Heart right ventricle (tissue), 16 donors: ENCODE results near the gene IL31. TPM values are rescaled to one million over a fixed set of nuclear protein-coding genes. Genes with fewer than 3 reads are reported as not detected.

Source experiments
- ATAC-seq, 8 donors: fragments of 200-7000 bp; cut with Tn5 transposase; one replicate each; pipeline ENCODE4 v1.9.1; 2020; ENCODE audit warnings: mild to moderate bottlenecking in 8 of 8, moderate library complexity in 8 of 8, moderate number of reproducible peaks in 1 of 8
- DNase-seq, 2 donors: peaks; one replicate each; pipeline ENCODE4 v3.0.0-alpha.2; 2020
- H3K27ac ChIP-seq, 10 donors: fragments of 200-600 bp; sonication (generic) in 2 of 10; one replicate each; pipeline versions ENCODE4 v1.5.0 to v1.8.0; 2020 to 2022; ENCODE audit warnings: mild to moderate bottlenecking in 3 of 10
- H3K27me3 ChIP-seq, 7 donors: fragments of 200-600 bp; one replicate each; pipeline ENCODE4 v1.8.0; 2021 to 2022; ENCODE audit warnings: mild to moderate bottlenecking in 2 of 7
- H3K36me3 ChIP-seq, 9 donors: fragments of 200-600 bp; sonication (generic) in 1 of 9; one replicate each; pipeline versions ENCODE4 v1.5.0 to v1.8.0; 2020 to 2022; ENCODE audit warnings: mild to moderate bottlenecking in 2 of 9
- H3K4me1 ChIP-seq, 9 donors: fragments of 200-600 bp; sonication (generic) in 1 of 9; one replicate each; pipeline versions ENCODE4 v1.5.0 to v1.8.0; 2020 to 2022; ENCODE audit warnings: mild to moderate bottlenecking in 4 of 9
- H3K4me3 ChIP-seq, 10 donors: fragments of 200-600 bp; sonication (generic) in 2 of 10; one replicate each; pipeline versions ENCODE4 v1.5.0 to v1.8.0; 2020 to 2022; ENCODE audit warnings: mild to moderate bottlenecking in 7 of 10, moderate library complexity in 2 of 10
- H3K9me3 ChIP-seq, 11 donors: fragments of 200-600 bp in 10 of 11; sonication (generic) in 2 of 11; one replicate each; pipeline versions ENCODE4 v1.5.0 to v1.8.0; 2013 to 2022; ENCODE audit warnings: mild to moderate bottlenecking in 2 of 11, control low read depth in 1 of 11, moderate library complexity in 1 of 11
- CTCF ChIP-seq, 9 donors: fragments of 200-600 bp; sonication (generic) in 2 of 9; IDR thresholded peaks; one replicate each; pipeline versions ENCODE4 v1.5.0 to v1.8.0; 2021 to 2022; ENCODE audit warnings: antibody characterized with exemption in 9 of 9, mild to moderate bottlenecking in 5 of 9, moderate library complexity in 1 of 9
- WGBS, 2 donors: extraction: QIAGEN DNeasy Blood & Tissue Kit; methylation state at CpG; one replicate each; pipeline ENCODE4 v1.1.7; 2013; ENCODE audit warnings: inconsistent platforms in 1 of 2; 5-methylcytosine and 5-hydroxymethylcytosine counted together
- intact Hi-C, 10 donors: fragments of 100-400 bp; cut with DNase I; formaldehyde crosslinking; loops; one replicate each; pipeline versions ENCODE4 v1.11.1 to v1.14.2; 2022
- polyA plus RNA-seq, 2 donors: library from polyadenylated mRNA; stranded (reverse); fragments of 200-250 nt; gene quantifications; one replicate each; pipeline ENCODE4 v1.2.3, GENCODE V29; 2013
- total RNA-seq, 10 donors: library from RNA; stranded (reverse); fragmentation: NEBNext Ultra II Directional in 3 of 10; extraction: Animal tissue kit (Norgen Biotek cat#: 25700) in 3 of 10; gene quantifications; one replicate each; pipeline versions ENCODE4 v1.2.1 to v1.2.4, GENCODE V29; 2021 to 2023
- donor health status: Arrhythmogenic right ventricular cardiomyopathy.
- donor health status: ischemic (EF 13 %, LVEDD 7.1; RV severe dilation, severe dysfunction).
- donor health status: healthy with polysubstance abuse.
- donor health status: DM: no; HTN: yes; CAD: no.
- donor health status: DM: no; HTN: no; CAD: no.
- donor health status: ischemic (EF 25% LVEDD 6.9; RV normal size, moderate dysfunction).
- donor health status: ischemic (EF 25% LVEDD 5.7; RV mildly dilated, moderate dysfunction).
- donor health status: healthy.
- donor health status: DM: yes; HTN: yes; CAD: no.
- donor health status: Ischemic cardiomyopathy.
- donor health status: ischemic (EF 35%, LVEDD 5.7; RV mildly dilated, moderate dysfunction).
- donor health status: nonischemic (EF 11% LVEDD 7.7; RV severe dilation, severe dysfunction).
- donor health status: DM: yes; HTN: yes; CAD: no.
- donor health status: PGD.
- donor health status: ischemic (EF 29% LVEDD 5.4; RV normal size, mild dysfunction).
- donor health status: nonischemic (EF 23%, LVEDD 6.1; RV moderate dilation, normal function).

Gene IL31
- total and polyA plus RNA-seq, 12 donors, result not detected

- ATAC-seq (no peak), DNase-seq (no peak)
- H3K27me3 ChIP-seq, result no peaks in the 10 kb centered on the region
- H3K27ac ChIP-seq, result no peak overlapping the region
- no peak overlapping the region for H3K4me3 ChIP-seq
- TF ChIP-seq CTCF (IDR thresholded peaks at IDR 0.05), result no peak
- WGBS, 2 donors, result 86 to 91% methylated on average over 8 of the region's 8 CpGs
- intact Hi-C loops, result no loop called here
- H3K4me1 ChIP-seq, result peaks cover 0 to 4% (median 0%) of the 10 kb centered on the region in 9 donors
- no peaks in the 10 kb centered on the region for H3K9me3 ChIP-seq
- peaks cover 0 to 98% (median 37%) of the 10 kb centered on the region in 9 donors for H3K36me3 ChIP-seq
Measured at GRCh38 chr12:122139941-122140340, 34.1 kb downstream of the IL31 start.

- intact Hi-C loops, result no loop called here
- H3K4me1 ChIP-seq, result peaks cover 0 to 4% (median 0%) of the 10 kb centered on the region in 9 donors
- TF ChIP-seq CTCF (IDR thresholded peaks at IDR 0.05), result no peak
- H3K36me3 ChIP-seq, result peaks cover 0 to 100% (median 43%) of the 10 kb centered on the region in 9 donors
- H3K27me3 ChIP-seq, result no peaks in the 10 kb centered on the region
- H3K9me3 ChIP-seq, result no peaks in the 10 kb centered on the region
- H3K4me3 ChIP-seq, result no peak overlapping the region
- WGBS, 2 donors, result 95 to 96% methylated on average over 15 of the region's 15 CpGs
- no peak for ATAC-seq
- no peak for DNase-seq
- H3K27ac ChIP-seq, result no peak overlapping the region
Measured at GRCh38 chr12:122139266-122139665, 34.8 kb downstream of the IL31 start.

GRCh38 chr12:122138616-122139015, 35.4 kb downstream of the IL31 start:
- H3K36me3 ChIP-seq, result peaks cover 0 to 100% (median 50%) of the 10 kb centered on the region in 9 donors
- no peaks in the 10 kb centered on the region for H3K9me3 ChIP-seq
- no peak for DNase-seq
- H3K4me3 ChIP-seq, result no peak overlapping the region
- no peaks in the 10 kb centered on the region for H3K27me3 ChIP-seq
- H3K27ac ChIP-seq, result no peak overlapping the region
- 84 to 86% methylated on average over 11 of the region's 11 CpGs for whole genome bisulfite sequencing, 2 donors
- intact Hi-C loops, result no loop called here
- no peak for TF ChIP-seq CTCF (IDR thresholded peaks at IDR 0.05)
- peaks cover 0 to 4% (median 0%) of the 10 kb centered on the region in 9 donors for H3K4me1 ChIP-seq
- ATAC-seq, result no peak

- 85 to 91% methylated on average over 11 of the region's 11 CpGs for WGBS, 2 donors
- intact Hi-C loops, result no loop called here
- Histone ChIP-seq H3K36me3 (peaks cover 0 to 100% (median 49%) of the 10 kb centered on the region in 9 donors), H3K4me3 (no peak overlapping the region), H3K4me1 (peaks cover 0 to 3% (median 0%) of the 10 kb centered on the region in 9 donors), H3K9me3 (no peaks in the 10 kb centered on the region), H3K27ac (no peak overlapping the region), H3K27me3 (no peaks in the 10 kb centered on the region)
- DNase-seq (no peak), ATAC-seq (no peak)
- TF ChIP-seq CTCF (IDR thresholded peaks at IDR 0.05), result no peak
Measured at GRCh38 chr12:122138181-122138580, 35.8 kb downstream of the IL31 start.
